HL-60 (cell line): ENCODE results near the gene SLC9A1.

ENCODE experiments used
- DNase-seq, 2 experiments: peaks; one replicate each; pipeline ENCODE4 v3.0.0-alpha.2; 2010 to 2020; ENCODE audit warnings: low read depth in 1 of 2, low spot score in 1 of 2
- H3K27ac ChIP-seq: fragments of 250-450 bp; sonication (Bioruptor Pico); replicated peaks from 2 replicates; pipeline ENCODE4 v1.5.1; 2020; ENCODE audit warnings: mild to moderate bottlenecking, moderate library complexity
- H3K27me3 ChIP-seq: fragments of 250-450 bp; sonication (Bioruptor Pico); 2 replicates; pipeline ENCODE4 v1.5.1; 2021; ENCODE audit warnings: mild to moderate bottlenecking, moderate library complexity; ENCODE audit not compliant: insufficient read depth, poor library complexity, severe bottlenecking
- H3K4me3 ChIP-seq: replicated peaks from 2 replicates; pipeline ENCODE4 v1.5.1; 2011; ENCODE audit warnings: mild to moderate bottlenecking, control low read depth, low read length; ENCODE audit not compliant: insufficient read depth
- CTCF ChIP-seq: IDR thresholded peaks from one replicate; pipeline ENCODE4 v1.5.1; 2011; ENCODE audit warnings: low read length, control low read depth, inconsistent platforms; ENCODE audit not compliant: insufficient read depth
- GABPA ChIP-seq: IDR thresholded peaks from 2 replicates; pipeline ENCODE4 v1.6.1; 2012; ENCODE audit warnings: low read depth
- POLR2AphosphoS5 ChIP-seq: IDR thresholded peaks from 2 replicates; pipeline ENCODE4 v1.6.1; 2012; ENCODE audit warnings: low read depth
- REST ChIP-seq: IDR thresholded peaks from 2 replicates; pipeline ENCODE4 v1.6.1; 2012; ENCODE audit warnings: low read depth; ENCODE audit not compliant: insufficient replicate concordance
- SPI1 ChIP-seq: IDR thresholded peaks from 2 replicates; pipeline ENCODE4 v1.6.1; 2012; ENCODE audit warnings: low read depth, mild to moderate bottlenecking, borderline replicate concordance

SLC9A1 gene

GRCh38 chr1:27102707-27103468, 52.0 kb downstream of the SLC9A1 start:
- H3K27ac ChIP-seq: no peak overlapping the region

GRCh38 chr1:27102134-27102706, 52.7 kb downstream of the SLC9A1 start:
- 0 out of 2 replicates have a peak, but pooled peaks have one; percentile 18 for TF ChIP-seq POLR2AphosphoS5
- no peak for TF ChIP-seq CTCF
- no peak for DNase-seq
- no peak overlapping the region for H3K4me3 ChIP-seq
- H3K27ac ChIP-seq: no peak overlapping the region
- H3K27me3 ChIP-seq: no peaks in the 10 kb centered on the region

More at GRCh38 chr1:27102707-27103468, 52.0 kb downstream of the SLC9A1 start:
- Histone ChIP-seq H3K27me3 (no peaks in the 10 kb centered on the region), H3K4me3 (no peak overlapping the region)
- DNase-seq: peak in 1 of 2 experiments; percentile 71
- TF ChIP-seq CTCF: peak; percentile 92
- TF ChIP-seq POLR2AphosphoS5: no peak
- TF ChIP-seq REST: no peak
- TF ChIP-seq SPI1: no peak
- no peak for TF ChIP-seq GABPA

GRCh38 chr1:27101696-27102095, 53.2 kb downstream of the SLC9A1 start:
- Histone ChIP-seq H3K4me3 (no peak overlapping the region), H3K27me3 (no peaks in the 10 kb centered on the region), H3K27ac (no peak overlapping the region)
- DNase-seq: no peak
- TF ChIP-seq GABPA (no peak), POLR2AphosphoS5 (no peak), CTCF (no peak), REST (no peak), SPI1 (no peak)
